GM19463 (cell line): ENCODE measurements around the gene RDH12.
"Not testable (repeated sequence)": the region's sequence is repeated elsewhere in the genome, so short reads cannot be mapped to it uniquely, and the experiment has no call there.

Experiments used
- ATAC-seq: cut with Tn5 transposase; IDR thresholded peaks from one replicate; pipeline ENCODE4 v1.9.1; 2021; ENCODE audit warnings: mild to moderate bottlenecking, moderate library complexity; ENCODE audit not compliant: unreplicated experiment

Gene RDH12

DNA sequence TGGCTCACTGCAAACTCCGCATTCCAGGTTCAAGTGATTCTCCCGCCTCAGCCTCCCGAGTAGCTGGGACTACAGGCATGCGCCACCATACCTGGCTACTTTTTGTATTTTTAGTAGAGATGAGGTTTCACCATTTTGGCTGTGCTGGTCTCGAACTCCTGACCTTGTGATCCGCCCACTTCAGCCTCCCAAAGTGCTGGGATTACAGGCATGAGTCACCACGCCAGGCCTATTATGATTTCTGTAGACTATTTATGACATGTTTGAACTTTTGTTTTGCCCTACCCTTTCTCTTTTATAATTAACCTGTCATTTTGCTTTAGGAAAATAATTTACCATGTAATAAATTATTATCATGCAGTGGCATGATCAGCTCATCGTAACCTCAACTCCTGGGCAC lies at the start of gene RDH12:
Gene RDH12 (plus strand): TSS at position 395 of the 400 bp plus-strand sequence. CDS start 20,757 bp downstream, outside the sequence.
- ATAC-seq = not testable (repeated sequence)

DNA sequence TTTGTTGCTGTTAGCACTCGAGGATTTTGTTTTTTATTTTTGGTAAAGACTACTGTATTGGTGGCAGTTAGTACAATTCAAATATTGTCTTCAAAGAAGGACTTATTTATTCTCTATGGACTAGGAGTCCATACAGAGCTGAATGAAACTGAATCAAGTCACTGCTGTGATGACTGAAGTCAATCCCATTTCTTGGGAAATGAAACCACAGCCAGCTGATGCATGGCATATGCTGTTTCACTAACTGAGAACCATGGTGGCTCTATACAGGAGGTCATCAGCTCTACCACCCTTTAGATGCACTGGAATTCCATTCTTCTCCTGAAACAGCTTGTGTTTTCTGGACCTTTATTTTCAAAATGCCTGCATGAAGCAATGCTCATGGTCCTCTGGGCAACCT lies 49.5 kb upstream of the RDH12 start:
- no peak for ATAC-seq

DNA sequence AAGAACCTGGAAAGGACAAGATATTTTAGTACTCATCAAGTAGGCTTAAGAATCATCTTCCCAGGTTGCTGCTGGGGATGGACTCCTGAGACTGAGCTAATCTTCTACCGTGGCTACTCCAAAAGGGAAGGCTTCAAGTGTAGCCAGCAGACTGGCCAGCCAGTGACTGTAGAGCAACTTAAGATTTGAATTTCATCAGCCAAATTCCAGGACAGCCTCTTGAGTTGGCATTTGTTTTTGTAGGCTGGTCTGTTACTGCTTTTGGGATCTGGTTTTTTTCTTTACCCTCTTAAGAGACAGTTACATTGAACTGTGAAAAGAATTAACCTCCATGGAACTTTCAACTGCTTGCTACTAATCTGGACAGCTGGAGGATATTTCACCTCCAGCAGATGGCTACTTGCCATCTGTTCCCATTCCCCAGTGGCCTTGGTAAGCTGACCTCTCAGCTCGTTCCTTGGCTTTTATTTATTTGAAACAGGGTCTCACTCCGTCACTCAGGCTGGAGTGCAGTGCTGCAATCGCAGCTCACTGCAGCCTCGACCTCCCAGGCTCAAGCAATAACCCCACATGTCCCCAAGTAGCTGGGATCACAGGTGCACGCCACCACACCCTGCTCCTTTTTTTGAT lies 47.9 kb upstream of the RDH12 start:
- ATAC-seq = no peak

DNA sequence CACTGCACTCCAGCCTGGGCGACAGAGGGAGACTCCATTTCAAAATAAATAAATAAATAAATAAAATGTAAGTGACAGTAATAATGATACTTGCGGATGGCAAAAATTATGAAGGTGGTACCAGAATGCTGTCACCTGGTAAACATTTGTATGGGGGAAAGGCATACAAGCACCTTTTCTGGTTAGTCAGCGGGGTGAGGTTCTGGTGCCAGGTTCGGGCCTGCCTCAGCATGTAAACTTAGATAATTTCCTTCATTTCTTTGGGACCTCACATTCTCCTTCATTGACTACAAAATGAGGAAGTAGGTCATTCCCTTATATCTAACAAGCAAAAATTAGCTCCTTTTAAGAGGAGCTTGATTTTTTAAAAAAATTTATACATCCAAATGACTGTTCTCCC lies 38.1 kb upstream of the RDH12 start:
- no peak for ATAC-seq

GRCh38 chr14:67665868-67666267 lies 35.8 kb upstream of the RDH12 start:
- no peak for ATAC-seq

GRCh38 chr14:67666750-67667449 lies 34.8 kb upstream of the RDH12 start:
- ATAC-seq = peak; percentile 44

- ATAC-seq = peak; percentile 69
These were observed 33.1 kb upstream of the RDH12 start for GRCh38 chr14:67668559-67668958.

DNA sequence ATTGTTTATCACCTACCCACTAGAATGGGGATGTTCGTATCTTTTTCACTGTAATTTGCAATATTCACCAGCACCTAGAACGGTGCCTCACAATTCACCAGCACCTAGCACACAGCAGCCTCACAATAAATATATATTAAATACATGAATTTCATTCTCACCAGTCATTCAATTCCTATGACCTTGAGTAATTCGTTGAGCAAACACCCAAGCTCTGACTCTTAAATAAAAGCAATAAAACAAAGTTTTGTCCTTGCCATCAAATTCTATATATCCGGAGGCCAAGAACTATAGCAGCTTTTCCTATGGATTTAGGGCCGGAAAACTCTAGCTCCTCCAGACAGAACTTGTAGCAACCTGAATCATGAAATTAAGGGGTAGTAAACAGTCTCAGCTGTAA lies 28.2 kb upstream of the RDH12 start:
- no peak for ATAC-seq

GRCh38 chr14:67674139-67674479 lies 27.6 kb upstream of the RDH12 start:
- peak; percentile 59 for ATAC-seq

- peak; percentile 91 for ATAC-seq
These were observed 27.0 kb upstream of the RDH12 start, which contains the start of gene VTI1B for GRCh38 chr14:67674480-67675218. Gene VTI1B, minus strand, starts transcription at chr14:67674632. Its CDS starts 143 bp downstream, at chr14:67674489.

DNA sequence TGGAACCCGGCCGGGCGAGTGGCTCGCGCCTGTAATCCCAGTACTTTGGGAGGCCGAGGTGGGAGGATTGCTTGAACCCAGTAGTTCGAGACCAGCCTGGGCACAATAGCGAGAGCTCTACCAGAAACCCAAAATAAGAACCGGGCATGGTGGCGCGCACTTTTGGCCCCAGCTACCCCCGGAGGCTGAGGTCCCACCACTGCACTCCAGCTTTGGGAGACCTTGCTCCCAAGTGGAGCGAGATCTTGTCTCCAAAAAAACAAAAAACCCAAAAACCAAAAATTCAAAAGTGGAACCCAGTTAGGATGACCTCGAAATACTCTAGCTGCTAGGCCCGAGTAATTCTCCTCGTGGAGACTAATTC lies 26.5 kb upstream of the RDH12 start:
- ATAC-seq = no peak

- no peak for ATAC-seq
These were observed 22.7 kb upstream of the RDH12 start for GRCh38 chr14:67679006-67679405.

DNA sequence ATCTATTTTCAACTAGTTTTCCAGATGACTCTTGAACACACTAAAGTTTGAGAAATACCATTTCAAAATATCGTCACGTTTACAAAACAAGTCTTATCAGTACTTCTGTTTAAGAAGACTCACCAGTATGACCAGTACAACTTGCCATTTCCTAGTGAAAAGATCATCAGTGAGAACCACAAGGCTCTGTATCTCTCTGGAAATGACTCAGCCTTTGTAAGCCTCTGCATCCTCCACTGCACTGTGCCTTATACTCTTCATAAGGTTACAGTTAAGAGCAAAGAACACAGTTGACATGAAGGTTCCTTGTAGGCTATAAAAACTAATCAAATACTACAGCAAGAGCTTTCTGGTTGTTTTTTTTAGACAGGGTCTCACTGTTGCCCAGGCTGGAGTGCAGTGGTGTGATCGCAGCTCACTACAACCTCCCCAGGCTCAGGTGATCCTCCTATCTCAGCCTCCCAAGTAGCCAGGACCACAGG lies 21.5 kb upstream of the RDH12 start:
- peak; percentile 98 for ATAC-seq

DNA sequence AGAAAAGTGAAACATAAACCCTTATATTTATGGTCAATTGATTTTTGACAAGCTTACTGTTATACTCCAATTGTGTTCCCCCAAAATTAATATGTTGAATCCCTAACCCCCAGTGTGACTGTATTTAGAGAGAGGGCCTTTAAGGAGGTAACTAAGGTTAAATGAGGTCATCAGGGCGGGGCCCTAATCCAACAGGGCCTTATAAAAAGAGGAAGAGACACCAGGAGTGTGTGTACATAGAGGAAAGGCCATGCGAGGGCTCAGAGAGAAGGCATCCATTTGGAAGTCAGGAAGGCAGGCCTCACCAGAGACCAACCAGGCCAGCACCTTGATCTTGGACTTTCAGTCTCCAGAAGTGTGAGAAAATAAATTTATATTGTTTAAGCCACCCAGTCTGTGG lies 20.7 kb upstream of the RDH12 start:
- ATAC-seq = no peak

- no peak for ATAC-seq
These were observed 17.8 kb upstream of the RDH12 start for GRCh38 chr14:67683842-67684241.

DNA sequence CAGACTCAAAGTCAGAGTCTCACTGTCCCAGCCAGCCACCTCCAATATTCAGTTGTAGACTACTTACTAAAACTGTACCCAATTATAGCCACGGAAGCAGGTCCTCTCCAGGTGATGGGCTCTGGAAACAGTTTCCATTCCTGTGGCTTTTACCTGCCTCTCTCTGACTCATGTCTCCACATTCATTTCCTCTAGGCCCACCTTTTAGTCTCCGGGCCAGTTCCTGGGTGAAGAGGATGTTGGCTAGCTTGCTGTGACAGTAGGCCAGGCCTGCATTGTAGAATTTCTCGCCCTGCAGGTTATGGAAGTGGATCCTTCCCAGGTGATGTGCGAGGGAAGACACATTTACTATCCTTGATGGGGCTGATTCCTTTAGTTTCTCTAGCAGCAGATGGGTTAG lies 11.7 kb upstream of the RDH12 start:
- ATAC-seq = no peak

- ATAC-seq = peak; percentile 93
These were observed 6.8 kb upstream of the RDH12 start for GRCh38 chr14:67694791-67695393.

DNA sequence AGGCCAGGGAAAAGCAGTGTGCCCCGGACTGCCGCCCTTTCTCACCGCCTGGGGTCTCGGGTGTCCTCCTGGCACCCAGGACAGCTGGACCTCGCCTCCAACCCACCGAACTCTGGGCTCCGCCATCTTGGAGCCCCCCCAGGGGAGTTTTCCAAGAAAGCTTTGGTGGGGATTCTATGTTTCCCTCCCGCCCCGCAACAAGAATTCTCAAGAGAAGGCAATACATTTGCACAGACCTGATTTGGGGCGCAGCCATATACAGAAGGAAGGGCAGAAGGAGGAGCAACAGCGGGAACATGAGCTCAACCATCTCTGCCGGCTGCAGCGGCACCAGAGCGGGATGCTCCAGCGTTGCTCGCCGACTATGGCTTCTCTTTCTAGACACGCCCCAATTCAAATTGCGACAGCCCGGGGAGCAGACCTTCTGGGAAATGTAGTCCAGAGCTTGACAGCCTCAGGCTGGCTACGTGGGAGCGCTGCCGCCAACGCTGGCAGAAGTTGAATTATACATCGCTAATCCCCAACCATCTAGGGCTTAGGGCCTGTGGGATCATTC lies 6.2 kb upstream of the RDH12 start, which contains the start of gene RDH11:
Gene RDH11 (minus strand): TSS at position 371 of the 556 bp plus-strand sequence. CDS start 61 bp downstream, at position 310.
- ATAC-seq = peak; percentile 82

DNA sequence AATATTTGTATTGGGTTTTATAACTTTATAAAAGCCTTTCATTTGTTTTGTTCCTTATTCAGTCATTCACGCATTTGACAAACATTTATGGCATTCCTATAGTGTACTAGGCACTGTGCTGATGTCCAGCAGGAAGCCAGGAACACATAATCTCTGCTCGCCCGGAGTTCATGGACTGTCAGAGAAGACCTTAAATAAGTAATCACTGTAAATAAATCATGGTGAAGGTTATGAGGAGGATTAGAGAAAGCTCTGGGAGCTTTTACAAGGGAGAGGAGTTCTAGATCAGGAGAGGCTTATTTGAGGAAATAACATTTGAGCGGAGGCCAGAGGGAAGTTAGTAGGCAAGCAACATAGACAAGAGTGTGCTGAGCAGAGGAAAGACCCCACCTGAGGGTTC lies 4.7 kb upstream of the RDH12 start:
- no peak for ATAC-seq

DNA sequence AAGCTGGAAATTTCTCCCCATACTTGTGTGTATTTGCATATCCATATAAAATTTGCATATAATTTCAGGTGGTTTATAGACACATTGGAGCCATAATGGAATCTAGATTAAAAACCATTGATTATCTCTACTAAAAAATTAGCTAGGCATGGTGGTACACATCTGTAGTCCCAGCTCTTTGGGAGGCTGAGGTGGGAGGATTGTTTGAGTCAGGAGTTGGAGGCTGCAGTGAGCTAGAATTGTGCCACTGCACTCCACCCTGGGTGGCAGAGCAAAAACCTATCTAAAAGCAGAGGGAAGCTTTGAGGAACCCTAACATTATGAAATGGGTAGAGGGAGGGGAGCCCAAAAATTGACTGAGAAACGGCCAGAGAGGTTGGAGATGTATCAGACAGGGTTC lies 3.5 kb upstream of the RDH12 start:
- no peak for ATAC-seq

DNA sequence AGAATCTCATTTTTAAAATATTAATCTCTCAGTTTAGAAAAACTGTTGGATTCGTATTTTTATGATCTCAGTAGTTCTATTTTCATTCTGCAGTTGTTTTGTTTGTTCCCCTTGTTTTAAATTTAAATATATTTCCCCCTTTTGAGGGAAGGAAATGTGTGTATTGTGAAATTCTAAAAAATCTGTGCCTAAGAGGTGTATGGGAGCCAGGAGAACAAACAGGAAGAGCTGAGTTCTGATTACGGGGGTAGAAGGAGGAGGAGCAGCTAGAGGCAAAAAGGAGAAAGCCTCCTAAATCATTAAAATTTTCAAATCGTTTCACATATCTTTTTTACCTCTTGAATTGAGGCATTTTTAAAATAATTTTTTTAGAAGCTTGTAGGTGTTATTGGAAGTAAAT lies 2.3 kb downstream of the RDH12 start:
- no peak for ATAC-seq
